IPS-18a (cell line): ENCODE results near the gene MAP3K2.

ENCODE experiments used
- H3K27ac ChIP-seq: one replicate; pipeline ENCODE4 v1.5.1; 2013; ENCODE audit warnings: low read length
- H3K27me3 ChIP-seq: one replicate; pipeline ENCODE4 v1.6.1; 2013; ENCODE audit warnings: mild to moderate bottlenecking, low read length; ENCODE audit not compliant: control insufficient read depth, insufficient read depth
- H3K36me3 ChIP-seq: one replicate; pipeline ENCODE4 v1.6.1; 2013; ENCODE audit warnings: low read depth, low read length; ENCODE audit not compliant: control insufficient read depth
- H3K4me1 ChIP-seq: one replicate; pipeline ENCODE4 v1.6.1; 2013; ENCODE audit warnings: low read depth, low read length; ENCODE audit not compliant: control insufficient read depth
- H3K4me3 ChIP-seq: one replicate; pipeline ENCODE4 v1.5.1; 2013; ENCODE audit warnings: low read length
- H3K9ac ChIP-seq: one replicate; pipeline ENCODE4 v1.6.1; 2013; ENCODE audit warnings: mild to moderate bottlenecking, low read length, moderate library complexity
- H3K9me3 ChIP-seq: one replicate; pipeline ENCODE4 v1.6.1; 2013; ENCODE audit warnings: low read depth, low read length; ENCODE audit not compliant: control insufficient read depth

MAP3K2 gene

DNA sequence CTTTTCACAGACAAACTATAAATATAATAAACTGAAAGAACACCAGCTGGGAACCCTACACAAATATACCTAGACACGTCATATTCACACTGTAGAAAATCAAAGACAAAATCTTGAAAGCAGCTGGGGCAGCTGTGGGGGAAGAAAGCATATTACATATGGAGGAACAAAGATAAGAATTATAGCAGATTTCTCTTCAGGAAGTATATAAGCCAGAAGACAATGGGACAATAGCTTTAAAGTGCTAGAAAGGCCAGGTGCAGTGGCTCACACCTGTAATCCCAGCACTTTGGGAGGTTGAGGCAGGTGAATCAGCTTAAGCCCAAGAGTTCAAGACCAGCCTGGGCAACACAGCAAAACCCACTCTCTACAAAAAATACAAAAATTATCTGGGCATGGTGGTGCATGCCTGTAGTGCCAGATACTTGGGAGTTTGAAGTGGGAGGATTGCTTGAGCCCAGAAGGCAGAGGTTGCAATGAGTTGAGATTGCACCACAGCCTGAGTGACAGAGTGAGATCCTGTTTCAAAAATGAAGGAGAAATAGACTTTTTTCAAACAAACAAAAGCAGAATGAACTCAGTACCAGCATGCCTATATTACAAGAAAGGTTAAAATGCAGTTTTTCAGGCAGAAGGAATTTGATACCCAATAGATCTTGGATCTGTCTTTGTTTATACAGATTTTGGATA is 67.0 kb downstream of the MAP3K2 start:
- H3K27me3 ChIP-seq, result no peaks in the 10 kb centered on the region
- no peak overlapping the region for H3K9ac ChIP-seq
- H3K4me3 ChIP-seq, result no peak overlapping the region
- H3K36me3 ChIP-seq, result peaks cover 25% of the 10 kb centered on the region
- no peaks in the 10 kb centered on the region for H3K9me3 ChIP-seq
- H3K27ac ChIP-seq, result no peak overlapping the region
- no peaks in the 10 kb centered on the region for H3K4me1 ChIP-seq

- no peaks in the 10 kb centered on the region for H3K27me3 ChIP-seq
- H3K9ac ChIP-seq, result no peak overlapping the region
- no peak overlapping the region for H3K27ac ChIP-seq
- H3K36me3 ChIP-seq, result peaks cover 25% of the 10 kb centered on the region
- H3K9me3 ChIP-seq, result no peaks in the 10 kb centered on the region
- no peak overlapping the region for H3K4me3 ChIP-seq
- no peaks in the 10 kb centered on the region for H3K4me1 ChIP-seq
These were observed 67.7 kb downstream of the MAP3K2 start for GRCh38 chr2:127320067-127320466.

- Histone ChIP-seq H3K4me3 (no peak overlapping the region), H3K27me3 (no peaks in the 10 kb centered on the region), H3K27ac (no peak overlapping the region), H3K9ac (no peak overlapping the region), H3K36me3 (peaks cover 34% of the 10 kb centered on the region), H3K4me1 (no peaks in the 10 kb centered on the region), H3K9me3 (no peaks in the 10 kb centered on the region)
These were observed 73.4 kb downstream of the MAP3K2 start for GRCh38 chr2:127314193-127314988.

DNA sequence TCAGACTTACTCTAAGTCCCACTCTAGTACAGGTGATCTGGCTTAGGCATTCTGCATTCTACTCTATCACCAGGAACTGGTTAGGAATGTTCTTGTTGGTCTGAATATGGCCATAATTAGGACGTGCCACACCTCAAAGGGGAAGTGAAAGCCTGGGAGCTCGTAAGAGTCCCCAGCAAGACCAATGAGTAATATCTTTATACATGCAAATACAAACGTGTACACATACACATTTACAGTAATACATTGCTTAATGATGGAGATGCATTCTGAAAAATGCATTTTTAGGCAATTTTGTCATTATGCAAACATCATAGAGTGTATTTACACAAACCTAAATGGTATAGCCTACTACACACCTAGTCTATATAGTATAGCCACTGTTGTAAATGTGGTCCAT is 74.4 kb downstream of the MAP3K2 start:
- H3K27ac ChIP-seq, result no peak overlapping the region
- H3K4me3 ChIP-seq, result no peak overlapping the region
- no peaks in the 10 kb centered on the region for H3K27me3 ChIP-seq
- H3K36me3 ChIP-seq, result peaks cover 34% of the 10 kb centered on the region
- no peaks in the 10 kb centered on the region for H3K4me1 ChIP-seq
- H3K9me3 ChIP-seq, result no peaks in the 10 kb centered on the region
- no peak overlapping the region for H3K9ac ChIP-seq

DNA sequence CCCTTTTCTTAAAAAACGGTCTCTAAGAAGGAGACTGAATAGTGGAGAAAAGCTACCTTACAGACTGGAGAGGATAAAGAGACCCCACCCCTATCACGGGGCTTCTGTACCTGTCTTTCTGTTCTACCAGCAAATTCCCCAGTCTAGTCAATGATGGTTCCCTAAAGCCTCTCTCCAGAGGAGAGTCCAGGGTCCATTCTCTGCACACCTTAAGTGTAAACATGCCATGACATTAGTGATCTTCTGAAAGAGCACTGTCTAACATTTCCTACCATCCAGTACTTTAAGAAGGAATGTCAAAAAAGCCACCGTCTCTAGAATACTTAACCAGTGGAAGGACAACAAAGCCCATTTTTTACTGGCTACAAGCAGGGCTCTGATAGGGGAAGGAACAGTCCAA is 76.8 kb downstream of the MAP3K2 start:
- H3K9ac ChIP-seq, result no peak overlapping the region
- H3K27me3 ChIP-seq, result no peaks in the 10 kb centered on the region
- H3K4me1 ChIP-seq, result no peaks in the 10 kb centered on the region
- no peak overlapping the region for H3K4me3 ChIP-seq
- no peaks in the 10 kb centered on the region for H3K9me3 ChIP-seq
- H3K36me3 ChIP-seq, result peaks cover 29% of the 10 kb centered on the region
- no peak overlapping the region for H3K27ac ChIP-seq

DNA sequence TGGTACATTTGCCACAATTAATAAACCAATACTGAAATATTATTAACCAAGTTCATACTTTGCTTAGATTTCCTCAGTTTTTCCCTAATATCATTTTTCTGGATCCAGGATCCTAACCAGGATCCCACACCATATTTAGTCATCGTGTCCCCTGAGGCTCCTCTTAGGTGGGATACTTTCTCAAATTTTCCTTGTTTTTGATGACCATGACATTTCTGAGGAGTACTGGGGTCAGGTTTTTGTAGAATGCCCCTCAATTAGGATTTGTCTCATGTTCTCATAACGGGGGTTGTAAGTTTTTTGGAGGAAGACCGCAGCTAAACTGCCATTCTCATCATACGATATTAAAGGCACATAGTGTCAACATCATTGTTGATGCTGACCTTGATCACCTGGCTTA is 78.3 kb downstream of the MAP3K2 start:
- no peaks in the 10 kb centered on the region for H3K27me3 ChIP-seq
- no peaks in the 10 kb centered on the region for H3K4me1 ChIP-seq
- H3K27ac ChIP-seq, result no peak overlapping the region
- no peaks in the 10 kb centered on the region for H3K9me3 ChIP-seq
- H3K9ac ChIP-seq, result no peak overlapping the region
- H3K4me3 ChIP-seq, result no peak overlapping the region
- peaks cover 32% of the 10 kb centered on the region for H3K36me3 ChIP-seq

- H3K27ac ChIP-seq, result no peak overlapping the region
- no peak overlapping the region for H3K4me3 ChIP-seq
- no peaks in the 10 kb centered on the region for H3K9me3 ChIP-seq
- no peaks in the 10 kb centered on the region for H3K27me3 ChIP-seq
- H3K36me3 ChIP-seq, result peaks cover 23% of the 10 kb centered on the region
- no peak overlapping the region for H3K9ac ChIP-seq
- H3K4me1 ChIP-seq, result no peaks in the 10 kb centered on the region
These were observed 79.1 kb downstream of the MAP3K2 start for GRCh38 chr2:127308586-127309138.

DNA sequence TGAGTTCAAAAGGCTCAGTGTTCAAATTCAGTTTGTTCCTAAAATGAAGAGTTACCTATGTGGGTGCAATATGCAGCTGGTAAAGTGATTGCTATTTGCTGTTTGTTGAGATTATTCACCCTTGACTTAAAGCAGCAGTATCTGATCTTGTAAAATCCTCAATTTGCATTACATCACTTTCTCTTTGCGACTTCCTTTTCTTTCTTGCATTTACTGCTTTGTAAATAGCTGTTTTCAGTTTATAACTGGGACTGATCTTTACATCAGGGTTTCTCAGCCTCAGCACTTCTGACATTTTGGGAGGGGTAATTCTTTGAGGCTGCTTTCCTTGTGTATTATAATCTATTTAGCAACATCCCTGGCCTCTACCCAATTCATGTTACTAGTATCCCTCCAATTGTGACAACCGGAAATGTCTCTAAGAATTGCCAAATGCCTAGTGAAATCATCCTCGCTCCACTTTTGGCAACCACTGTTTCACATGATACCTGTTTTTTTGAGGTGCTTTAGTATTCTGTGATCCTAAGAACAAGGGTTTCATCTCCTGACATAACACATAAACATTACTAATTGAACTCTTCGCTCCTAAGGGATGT is 81.7 kb downstream of the MAP3K2 start:
- Histone ChIP-seq H3K27me3 (no peaks in the 10 kb centered on the region), H3K9ac (no peak overlapping the region), H3K36me3 (peaks cover 18% of the 10 kb centered on the region), H3K27ac (no peak overlapping the region), H3K4me3 (no peak overlapping the region), H3K9me3 (no peaks in the 10 kb centered on the region), H3K4me1 (no peaks in the 10 kb centered on the region)

GRCh38 chr2:127302168-127302567 is 85.6 kb downstream of the MAP3K2 start:
- Histone ChIP-seq H3K4me1 (no peaks in the 10 kb centered on the region), H3K4me3 (no peak overlapping the region), H3K27ac (no peak overlapping the region), H3K36me3 (peaks cover 14% of the 10 kb centered on the region), H3K27me3 (no peaks in the 10 kb centered on the region), H3K9me3 (no peaks in the 10 kb centered on the region), H3K9ac (no peak overlapping the region)

- no peak within 1 kb of the TSS for H3K27ac ChIP-seq
- peak within 1 kb of the TSS; percentile 80 for H3K4me3 ChIP-seq
- no peaks in the 10 kb centered on the region for H3K9me3 ChIP-seq
- no peaks in the 10 kb centered on the region for H3K27me3 ChIP-seq
- H3K36me3 ChIP-seq, result peaks cover 32% of the 10 kb centered on the region
- H3K9ac ChIP-seq, result peak within 1 kb of the TSS; percentile 37
- H3K4me1 ChIP-seq, result peaks cover 5% of the 10 kb centered on the region
These were observed 93.8 kb downstream of the MAP3K2 start, which contains the start of gene ERCC3 for GRCh38 chr2:127293748-127294562. Gene ERCC3, minus strand, starts transcription at chr2:127294144. Its CDS starts 63 bp downstream, at chr2:127294081.

DNA sequence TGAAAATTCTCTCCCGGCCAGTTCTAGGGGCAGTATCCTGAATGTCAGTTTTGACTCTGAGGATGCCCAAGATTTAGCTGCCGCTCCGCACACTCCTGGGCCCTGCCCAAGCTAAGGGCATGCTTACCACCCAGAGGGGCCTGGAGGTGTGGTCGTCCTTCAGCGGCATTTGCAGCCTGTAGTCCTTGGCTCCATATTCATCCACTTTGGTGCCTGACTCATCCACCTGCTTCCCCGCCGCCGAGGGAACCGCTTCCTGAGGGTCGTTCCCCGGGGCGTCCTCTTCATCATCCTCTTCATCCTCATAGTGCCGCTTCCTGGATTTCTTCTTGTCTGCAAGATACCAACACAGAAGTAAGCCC is 94.4 kb downstream of the MAP3K2 start:
- peak overlapping the region; percentile 37 for H3K9ac ChIP-seq
- H3K27me3 ChIP-seq, result no peaks in the 10 kb centered on the region
- no peaks in the 10 kb centered on the region for H3K9me3 ChIP-seq
- peaks cover 38% of the 10 kb centered on the region for H3K36me3 ChIP-seq
- H3K27ac ChIP-seq, result no peak overlapping the region
- peak overlapping the region; percentile 80 for H3K4me3 ChIP-seq
- peaks cover 5% of the 10 kb centered on the region for H3K4me1 ChIP-seq
